ENCODE results near the gene PTCD1. TPM values are rescaled to one million over a fixed set of nuclear protein-coding genes. Genes with fewer than 3 reads are reported as not detected.

PTCD1 gene
- total and polyA plus RNA-seq, 2 experiments from 2014 or later = 12.2 to 13.4 TPM

GRCh38 chr7:99410635-99411034 lies 28.0 kb downstream of the PTCD1 start (continued):
- TF ChIP-seq CTCF (conservative IDR thresholded peaks at IDR 0.05; ENCODE audit: low read depth in 2 of 2) (no peak), NANOG (IDR thresholded peaks at IDR 0.05; ENCODE audit: borderline replicate concordance) (no peak), EZH2phosphoT487 (IDR thresholded peaks at IDR 0.05; ENCODE audit: unreplicated experiment) (no peak)
- TF ChIP-seq, protein P1, sequence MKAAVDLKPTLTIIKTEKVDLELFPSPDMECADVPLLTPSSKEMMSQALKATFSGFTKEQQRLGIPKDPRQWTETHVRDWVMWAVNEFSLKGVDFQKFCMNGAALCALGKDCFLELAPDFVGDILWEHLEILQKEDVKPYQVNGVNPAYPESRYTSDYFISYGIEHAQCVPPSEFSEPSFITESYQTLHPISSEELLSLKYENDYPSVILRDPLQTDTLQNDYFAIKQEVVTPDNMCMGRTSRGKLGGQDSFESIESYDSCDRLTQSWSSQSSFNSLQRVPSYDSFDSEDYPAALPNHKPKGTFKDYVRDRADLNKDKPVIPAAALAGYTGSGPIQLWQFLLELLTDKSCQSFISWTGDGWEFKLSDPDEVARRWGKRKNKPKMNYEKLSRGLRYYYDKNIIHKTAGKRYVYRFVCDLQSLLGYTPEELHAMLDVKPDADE (IDR thresholded peaks at IDR 0.05) = no peak

DNA sequence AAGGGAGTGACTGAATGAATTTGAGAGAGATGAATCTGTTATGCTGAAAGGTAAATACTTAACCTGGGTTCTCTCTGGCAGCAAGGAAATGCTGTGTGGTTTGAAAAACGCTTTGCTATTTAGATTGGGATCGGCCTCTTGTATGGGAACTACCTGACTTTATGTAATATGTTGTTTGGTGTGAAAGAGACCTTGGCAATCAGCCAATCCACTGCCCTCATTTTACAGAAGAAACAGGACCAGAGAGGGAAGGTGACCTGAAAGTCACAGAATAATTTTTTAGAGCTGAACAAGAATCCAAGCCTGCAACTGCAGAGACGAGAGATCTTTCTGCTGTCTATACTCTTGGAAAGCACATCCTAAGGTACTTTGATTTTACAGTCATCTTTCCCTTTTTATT lies 28.8 kb downstream of the PTCD1 start:
- H3K27ac ChIP-seq (ENCODE audit: low read depth) = peak overlapping the region; percentile 69; the same call in 1 of the 2 replicates
- H2AFZ ChIP-seq = no peak overlapping the region
- H3K79me2 ChIP-seq (replicated peaks; ENCODE audit: insufficient read depth) = peaks cover 61% of the 10 kb centered on the region
- H3K9me3 Mint-ChIP-seq = no peaks in the 10 kb centered on the region; the same call in 2 of the 3 replicates
- no peaks in the 10 kb centered on the region for H3K9me2 ChIP-seq (ENCODE audit: insufficient read depth)
- H4K20me1 ChIP-seq (replicated peaks; ENCODE audit: insufficient read depth) = peaks cover 54% of the 10 kb centered on the region
- H3K4me3 Mint-ChIP-seq = peak overlapping the region; percentile 95
- H3K27me3 Mint-ChIP-seq (ENCODE audit: insufficient read depth, low read depth, poor library complexity) = peaks cover 6% of the 10 kb centered on the region
- H3K4me2 ChIP-seq = peak overlapping the region; percentile 90
- peaks cover 39% of the 10 kb centered on the region for H3K36me3 ChIP-seq (ENCODE audit: insufficient read depth)
- peaks cover 21% of the 10 kb centered on the region for H3K4me1 ChIP-seq (ENCODE audit: insufficient read depth)
- DNase-seq (ENCODE audit: low spot score) (no peak), ATAC-seq (no peak)
- peaks cover 60% of the 10 kb centered on the region for H3K36me3 Mint-ChIP-seq (ENCODE audit: low read depth)
- H3F3A ChIP-seq (replicated peaks; ENCODE audit: low read depth) = peaks cover 39% of the 10 kb centered on the region
- no peak overlapping the region for H3K27ac Mint-ChIP-seq
- peaks cover 21% of the 10 kb centered on the region for H3K4me1 Mint-ChIP-seq
- H3K4me3 ChIP-seq = peak overlapping the region; percentile 88
- no peaks in the 10 kb centered on the region for H3K27me3 ChIP-seq (ENCODE audit: insufficient read depth)
- no peak for TF ChIP-seq CTCF (conservative IDR thresholded peaks at IDR 0.05; ENCODE audit: low read depth in 2 of 2)
- no peak for TF ChIP-seq JUNB (IDR thresholded peaks at IDR 0.05; ENCODE audit: unreplicated experiment)
- TF ChIP-seq, protein P1 (IDR thresholded peaks at IDR 0.05) = no peak
- no peak for TF ChIP-seq REST (IDR thresholded peaks at IDR 0.05; ENCODE audit: unreplicated experiment)
- TF ChIP-seq CREB1 (CRISPR knock-in tag; IDR thresholded peaks at IDR 0.05; ENCODE audit: low read depth) = no peak
- TF ChIP-seq, protein P2, sequence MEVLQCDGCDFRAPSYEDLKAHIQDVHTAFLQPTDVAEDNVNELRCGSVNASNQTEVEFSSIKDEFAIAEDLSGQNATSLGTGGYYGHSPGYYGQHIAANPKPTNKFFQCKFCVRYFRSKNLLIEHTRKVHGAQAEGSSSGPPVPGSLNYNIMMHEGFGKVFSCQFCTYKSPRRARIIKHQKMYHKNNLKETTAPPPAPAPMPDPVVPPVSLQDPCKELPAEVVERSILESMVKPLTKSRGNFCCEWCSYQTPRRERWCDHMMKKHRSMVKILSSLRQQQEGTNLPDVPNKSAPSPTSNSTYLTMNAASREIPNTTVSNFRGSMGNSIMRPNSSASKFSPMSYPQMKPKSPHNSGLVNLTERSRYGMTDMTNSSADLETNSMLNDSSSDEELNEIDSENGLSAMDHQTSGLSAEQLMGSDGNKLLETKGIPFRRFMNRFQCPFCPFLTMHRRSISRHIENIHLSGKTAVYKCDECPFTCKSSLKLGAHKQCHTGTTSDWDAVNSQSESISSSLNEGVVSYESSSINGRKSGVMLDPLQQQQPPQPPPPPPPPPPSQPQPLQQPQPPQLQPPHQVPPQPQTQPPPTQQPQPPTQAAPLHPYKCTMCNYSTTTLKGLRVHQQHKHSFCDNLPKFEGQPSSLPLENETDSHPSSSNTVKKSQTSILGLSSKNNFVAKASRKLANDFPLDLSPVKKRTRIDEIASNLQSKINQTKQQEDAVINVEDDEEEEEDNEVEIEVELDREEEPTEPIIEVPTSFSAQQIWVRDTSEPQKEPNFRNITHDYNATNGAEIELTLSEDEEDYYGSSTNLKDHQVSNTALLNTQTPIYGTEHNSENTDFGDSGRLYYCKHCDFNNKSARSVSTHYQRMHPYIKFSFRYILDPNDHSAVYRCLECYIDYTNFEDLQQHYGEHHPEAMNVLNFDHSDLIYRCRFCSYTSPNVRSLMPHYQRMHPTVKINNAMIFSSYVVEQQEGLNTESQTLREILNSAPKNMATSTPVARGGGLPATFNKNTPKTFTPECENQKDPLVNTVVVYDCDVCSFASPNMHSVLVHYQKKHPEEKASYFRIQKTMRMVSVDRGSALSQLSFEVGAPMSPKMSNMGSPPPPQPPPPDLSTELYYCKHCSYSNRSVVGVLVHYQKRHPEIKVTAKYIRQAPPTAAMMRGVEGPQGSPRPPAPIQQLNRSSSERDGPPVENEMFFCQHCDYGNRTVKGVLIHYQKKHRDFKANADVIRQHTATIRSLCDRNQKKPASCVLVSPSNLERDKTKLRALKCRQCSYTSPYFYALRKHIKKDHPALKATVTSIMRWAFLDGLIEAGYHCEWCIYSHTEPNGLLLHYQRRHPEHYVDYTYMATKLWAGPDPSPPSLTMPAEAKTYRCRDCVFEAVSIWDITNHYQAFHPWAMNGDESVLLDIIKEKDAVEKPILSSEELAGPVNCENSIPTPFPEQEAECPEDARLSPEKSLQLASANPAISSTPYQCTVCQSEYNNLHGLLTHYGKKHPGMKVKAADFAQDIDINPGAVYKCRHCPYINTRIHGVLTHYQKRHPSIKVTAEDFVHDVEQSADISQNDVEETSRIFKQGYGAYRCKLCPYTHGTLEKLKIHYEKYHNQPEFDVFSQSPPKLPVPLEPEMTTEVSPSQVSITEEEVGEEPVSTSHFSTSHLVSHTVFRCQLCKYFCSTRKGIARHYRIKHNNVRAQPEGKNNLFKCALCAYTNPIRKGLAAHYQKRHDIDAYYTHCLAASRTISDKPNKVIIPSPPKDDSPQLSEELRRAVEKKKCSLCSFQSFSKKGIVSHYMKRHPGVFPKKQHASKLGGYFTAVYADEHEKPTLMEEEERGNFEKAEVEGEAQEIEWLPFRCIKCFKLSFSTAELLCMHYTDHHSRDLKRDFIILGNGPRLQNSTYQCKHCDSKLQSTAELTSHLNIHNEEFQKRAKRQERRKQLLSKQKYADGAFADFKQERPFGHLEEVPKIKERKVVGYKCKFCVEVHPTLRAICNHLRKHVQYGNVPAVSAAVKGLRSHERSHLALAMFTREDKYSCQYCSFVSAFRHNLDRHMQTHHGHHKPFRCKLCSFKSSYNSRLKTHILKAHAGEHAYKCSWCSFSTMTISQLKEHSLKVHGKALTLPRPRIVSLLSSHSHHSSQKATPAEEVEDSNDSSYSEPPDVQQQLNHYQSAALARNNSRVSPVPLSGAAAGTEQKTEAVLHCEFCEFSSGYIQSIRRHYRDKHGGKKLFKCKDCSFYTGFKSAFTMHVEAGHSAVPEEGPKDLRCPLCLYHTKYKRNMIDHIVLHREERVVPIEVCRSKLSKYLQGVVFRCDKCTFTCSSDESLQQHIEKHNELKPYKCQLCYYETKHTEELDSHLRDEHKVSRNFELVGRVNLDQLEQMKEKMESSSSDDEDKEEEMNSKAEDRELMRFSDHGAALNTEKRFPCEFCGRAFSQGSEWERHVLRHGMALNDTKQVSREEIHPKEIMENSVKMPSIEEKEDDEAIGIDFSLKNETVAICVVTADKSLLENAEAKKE (CRISPR knock-in tag; IDR thresholded peaks at IDR 0.05) = no peak

All from GM23338 (cell line).